Raji (cell line): ENCODE data around the gene C6.

Experiments
- POLR2A ChIP-seq: IDR thresholded peaks from 2 replicates; pipeline ENCODE4 v1.6.1; 2011; ENCODE audit warnings: low read depth, low read length, control low read depth; ENCODE audit not compliant: insufficient read depth

C6 gene

DNA sequence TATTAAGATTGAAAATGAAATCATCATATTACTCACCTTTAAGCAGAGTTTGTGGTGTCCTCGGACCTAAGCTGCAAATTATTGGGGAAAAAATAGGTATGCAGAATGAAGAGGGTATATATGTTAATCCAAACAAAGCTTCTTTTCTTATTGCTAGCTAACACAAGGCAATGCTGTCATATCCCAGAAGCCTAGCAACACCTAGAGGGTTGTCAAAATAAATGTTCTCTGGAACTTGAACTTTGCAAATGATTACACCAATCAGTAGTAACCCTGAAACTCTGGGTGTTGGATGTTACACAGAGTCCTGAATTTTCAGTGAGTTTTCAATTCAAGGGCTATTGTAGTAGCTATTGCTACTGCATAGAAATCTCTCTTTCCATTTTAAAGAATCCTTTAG lies at the start of gene C6:
C6 (minus strand) TSS at position 193 of the 400 bp plus-strand sequence. CDS start 10,302 bp downstream, outside the sequence.
- no peak for TF ChIP-seq POLR2A

GRCh38 chr5:41256400-41256799 lies 43.1 kb upstream of the C6 start:
- no peak for TF ChIP-seq POLR2A

- TF ChIP-seq POLR2A = no peak
Observed at GRCh38 chr5:41253109-41253508, 39.8 kb upstream of the C6 start.

DNA sequence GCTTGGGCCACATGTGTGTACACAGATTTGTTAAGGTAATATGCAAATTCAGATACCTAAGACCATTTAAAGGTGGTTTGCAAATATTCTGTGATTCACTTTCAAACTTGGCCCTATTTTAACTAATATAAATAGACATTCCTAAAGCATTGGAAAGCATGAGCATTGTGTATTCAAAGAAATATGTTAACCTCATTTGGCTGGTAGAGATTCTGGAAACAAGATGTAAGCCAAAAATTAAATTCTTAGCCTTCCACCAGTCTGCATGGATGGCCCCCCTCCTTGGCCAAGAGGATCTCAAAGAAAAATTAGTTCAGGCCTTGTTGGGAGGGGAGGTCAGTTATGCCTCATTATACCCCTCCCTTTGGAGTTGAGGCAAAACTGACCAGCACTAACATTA lies 38.7 kb upstream of the C6 start:
- no peak for TF ChIP-seq POLR2A

- no peak for TF ChIP-seq POLR2A
Observed at GRCh38 chr5:41250351-41250987, 37.1 kb upstream of the C6 start.

DNA sequence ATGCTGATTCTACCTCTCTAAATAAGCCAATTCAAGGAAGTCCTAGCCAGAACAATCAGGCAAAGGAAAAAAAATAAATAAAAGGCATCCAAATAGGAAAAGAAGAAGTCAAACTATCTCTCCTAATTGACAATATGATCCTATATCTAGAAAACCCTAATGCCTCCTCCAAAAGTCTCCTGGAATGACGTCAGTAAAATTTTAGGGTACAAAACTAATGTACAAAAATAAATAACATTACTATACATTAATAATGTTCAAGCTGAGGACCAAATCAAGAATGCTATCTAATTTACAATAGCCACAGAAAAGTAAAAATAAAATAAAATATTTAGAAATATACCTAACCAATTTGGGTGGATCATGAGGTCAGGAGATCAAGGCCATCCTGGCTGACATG lies 33.8 kb upstream of the C6 start:
- TF ChIP-seq POLR2A = no peak

DNA sequence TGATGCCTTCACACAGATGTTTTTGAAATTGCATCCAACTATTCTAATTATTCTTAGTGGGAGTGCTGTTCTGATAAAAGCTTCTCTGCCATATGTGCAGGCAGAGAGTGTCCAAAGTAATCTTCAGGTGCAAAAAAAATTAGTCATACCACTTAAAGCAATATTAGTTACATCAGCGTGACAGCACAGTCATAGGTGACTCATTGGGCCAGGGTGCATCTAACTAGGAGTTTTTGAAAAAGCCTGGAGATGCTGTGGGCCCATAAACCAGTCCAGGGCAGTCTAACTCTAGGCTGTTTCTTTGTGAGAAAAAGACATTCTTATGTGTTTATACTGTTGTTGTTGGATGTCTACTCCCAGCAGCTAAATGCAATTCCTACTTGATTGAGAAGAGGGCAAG lies 33.0 kb upstream of the C6 start:
- TF ChIP-seq POLR2A = no peak

DNA sequence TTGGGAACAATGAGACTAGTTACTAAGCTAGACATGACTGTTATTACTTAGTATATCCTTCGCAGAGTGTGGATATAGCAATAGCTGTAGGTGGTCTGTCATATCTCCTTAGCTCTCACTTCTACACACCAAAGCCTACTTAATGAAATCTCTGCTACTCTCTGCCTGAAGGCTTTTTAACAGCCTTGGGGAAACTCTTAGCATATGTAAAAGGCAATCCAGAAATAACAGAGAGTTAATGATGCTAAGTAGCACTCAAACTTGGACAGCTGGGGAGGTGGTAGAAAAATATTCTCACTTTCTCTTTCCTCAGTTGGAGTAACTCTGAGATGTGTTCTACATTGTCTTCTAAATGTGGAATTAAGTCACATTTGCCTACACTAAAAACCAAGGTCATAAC lies 30.2 kb upstream of the C6 start:
- TF ChIP-seq POLR2A = no peak

DNA sequence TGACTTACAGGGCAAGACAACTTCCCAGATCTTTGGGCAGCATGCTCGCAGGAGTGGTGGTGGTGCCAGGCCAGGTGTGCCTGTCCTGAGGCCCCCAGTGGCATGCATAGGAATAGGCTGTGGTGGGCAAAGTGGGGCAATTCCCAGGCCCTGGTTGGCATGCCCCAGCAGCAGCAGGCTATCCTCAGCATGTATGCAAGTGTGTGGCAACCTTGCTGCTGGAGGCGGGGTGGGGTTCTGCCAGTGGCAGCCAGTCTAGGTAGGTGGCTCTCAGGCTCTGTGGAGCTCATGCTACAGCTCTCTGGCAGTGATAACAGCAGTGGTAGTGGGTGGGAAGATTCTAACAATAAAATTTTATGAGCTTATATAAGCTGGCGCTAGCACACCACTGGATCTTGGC lies 27.7 kb upstream of the C6 start:
- no peak for TF ChIP-seq POLR2A

GRCh38 chr5:41240390-41240789 lies 27.1 kb upstream of the C6 start:
- no peak for TF ChIP-seq POLR2A

DNA sequence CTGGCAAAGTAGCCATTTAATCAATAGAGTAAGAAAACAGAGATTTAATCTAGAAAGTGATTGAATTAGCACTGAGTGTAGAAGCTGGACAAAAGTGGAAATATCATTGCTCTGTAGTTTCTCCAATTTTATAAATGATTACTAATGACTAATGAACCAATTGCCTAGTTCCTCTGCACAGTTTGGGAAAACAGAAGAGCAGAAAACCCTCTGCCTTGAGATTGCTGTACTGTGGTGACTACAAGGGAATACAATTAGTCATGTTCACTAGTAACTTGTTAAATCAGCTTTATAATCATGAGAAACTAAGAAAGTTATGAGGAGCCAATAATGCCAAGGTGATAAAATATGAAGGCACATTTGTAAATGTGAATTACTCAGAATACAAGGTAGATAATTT lies 21.1 kb upstream of the C6 start:
- TF ChIP-seq POLR2A = no peak

DNA sequence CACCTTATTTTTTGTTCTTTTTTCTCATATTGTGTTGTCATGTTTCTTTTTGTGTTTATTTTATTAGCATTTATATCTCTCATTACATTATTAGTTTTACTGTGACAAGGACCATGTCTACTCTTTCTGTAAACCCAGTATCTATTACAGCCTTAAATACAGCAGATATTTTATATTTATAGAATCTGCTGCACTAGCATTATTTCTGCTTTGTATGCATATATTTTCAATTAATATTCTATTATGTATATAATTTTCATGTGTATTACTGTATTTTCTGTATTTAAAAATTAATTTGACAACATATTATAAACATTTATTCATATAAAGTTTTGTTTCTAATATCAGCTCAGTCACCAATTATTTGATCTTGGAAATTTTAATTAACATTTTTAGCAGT lies 19.5 kb upstream of the C6 start:
- no peak for TF ChIP-seq POLR2A

DNA sequence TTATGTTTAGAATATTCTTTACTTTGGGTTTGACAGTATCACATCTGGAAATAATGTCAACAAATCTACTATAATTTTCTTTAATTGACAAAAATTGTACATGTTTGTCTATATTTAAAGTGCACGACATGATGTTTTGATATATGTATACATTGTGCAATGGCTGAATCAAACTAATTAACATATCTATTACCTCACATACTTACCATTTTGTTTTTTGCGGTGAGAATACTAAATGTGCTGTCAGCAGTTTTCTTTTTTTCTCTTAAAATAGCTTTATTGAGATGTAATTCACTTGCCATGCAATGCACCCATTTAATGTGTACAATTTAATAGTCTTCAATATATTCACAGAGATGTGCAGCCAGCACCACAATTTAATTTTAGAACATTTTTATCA lies 10.6 kb upstream of the C6 start:
- no peak for TF ChIP-seq POLR2A

DNA sequence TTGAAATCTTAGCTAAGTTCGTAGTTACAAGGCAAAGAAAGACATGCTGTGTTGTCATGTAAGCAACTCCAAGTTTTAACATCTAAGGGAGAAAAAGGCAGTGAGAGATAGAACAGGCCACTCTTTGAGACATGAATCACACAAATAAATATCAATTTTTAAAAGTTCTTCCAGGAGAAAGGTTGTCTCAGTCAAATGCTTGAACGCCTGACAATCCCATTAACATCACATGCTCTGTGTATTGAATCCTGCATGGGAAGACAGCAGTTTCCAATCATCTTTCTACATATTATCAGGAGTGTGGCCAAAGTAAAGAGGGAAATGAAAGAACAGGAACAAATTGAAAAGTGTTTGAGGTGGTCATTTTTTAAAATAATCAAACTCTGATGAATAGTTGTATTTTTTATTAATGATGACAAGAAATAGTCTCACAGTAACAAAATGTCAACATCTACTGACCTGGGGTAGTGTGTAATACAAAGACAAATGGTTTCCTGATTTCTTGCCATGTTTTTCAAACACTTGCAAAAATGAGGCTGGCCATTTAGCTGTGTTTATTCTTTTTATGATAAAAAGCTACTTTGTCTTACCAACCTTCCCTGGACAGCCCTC lies 6.4 kb upstream of the C6 start:
- no peak for TF ChIP-seq POLR2A

DNA sequence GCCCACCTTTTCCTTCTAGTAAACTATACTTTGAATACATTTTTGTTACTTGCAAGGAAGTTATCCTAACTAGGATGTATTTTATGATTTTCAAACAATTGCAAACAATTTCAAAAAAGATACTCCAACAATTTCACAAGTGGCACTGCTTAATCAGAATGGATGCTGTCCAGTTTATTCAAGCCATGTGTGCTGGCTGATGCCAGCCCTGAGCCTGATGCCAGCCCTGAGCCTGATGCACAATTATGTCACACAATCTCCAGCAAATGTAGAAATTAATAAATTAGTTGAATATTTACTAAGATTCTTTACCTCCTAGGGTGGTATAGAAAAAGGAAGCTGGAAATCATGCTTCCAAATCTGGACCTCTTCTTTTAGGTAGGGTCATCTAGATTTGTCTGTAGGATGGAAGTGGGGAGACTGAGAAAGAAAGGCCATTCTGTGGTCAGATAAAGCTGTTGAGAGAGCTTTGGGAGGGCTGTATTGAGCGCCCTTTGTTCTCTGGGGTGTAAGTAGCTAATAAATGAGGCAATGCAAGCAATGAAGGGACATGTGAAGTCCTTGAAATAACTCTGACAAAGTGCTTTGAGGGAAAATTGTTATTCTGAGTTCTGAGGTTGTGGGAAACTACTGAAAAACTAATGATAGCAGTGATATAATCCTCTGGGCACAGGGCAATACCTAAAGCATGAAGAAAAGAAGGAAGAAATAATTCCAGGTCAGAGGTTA lies 5.8 kb upstream of the C6 start:
- TF ChIP-seq POLR2A = no peak

- no peak for TF ChIP-seq POLR2A
Observed at GRCh38 chr5:41214182-41214581, 850 bp upstream of the C6 start.
